Thyroid gland (tissue), 4 donors: ENCODE data around the gene PSMA4.
A peak's percentile ranks its signal among the peaks of the same experiment; 100 is the strongest.

ENCODE experiments used
- CTCF ChIP-seq, 6 experiments: fragments of 200-600 bp in 3 of 6; fragments of 450-650 bp in 3 of 6; sonication (generic) in 3 of 6; IDR thresholded peaks; one replicate each; pipeline ENCODE4 v1.5.1; 2016 to 2019; ENCODE audit warnings: antibody characterized with exemption in 6 of 6, mild to moderate bottlenecking in 2 of 6, inconsistent platforms in 1 of 6, moderate library complexity in 1 of 6
- POLR2A ChIP-seq, 2 donors: fragments of 450-650 bp; IDR thresholded peaks; one replicate each; pipeline ENCODE4 v1.6.1; 2017; ENCODE audit warnings: antibody characterized with exemption in 2 of 2, mild to moderate bottlenecking in 2 of 2, moderate library complexity in 1 of 2

GRCh38 chr15:78540141-78540870, at the start of gene PSMA4:
- TF ChIP-seq CTCF (IDR thresholded peaks at IDR 0.05) = peak in 1 of 6 experiments; percentile 31
- TF ChIP-seq POLR2A (IDR thresholded peaks at IDR 0.05) = peak in 1 of 2 donors; percentile 76
